Stomach smooth muscle (tissue), 2 donors: ENCODE measurements around the gene BTBD9.

Experiments
- H3K27ac ChIP-seq: one replicate; pipeline ENCODE4 v1.7.0; 2013; ENCODE audit warnings: mild to moderate bottlenecking, low read length, inconsistent platforms
- H3K27me3 ChIP-seq, 2 donors: one replicate each; pipeline ENCODE4 v1.7.0; 2013; ENCODE audit warnings: low read length in 2 of 2; ENCODE audit not compliant: insufficient read depth in 2 of 2, control insufficient read depth in 1 of 2
- H3K36me3 ChIP-seq, 2 donors: one replicate each; pipeline ENCODE4 v1.7.0; 2013; ENCODE audit warnings: low read length in 2 of 2; ENCODE audit not compliant: control insufficient read depth in 2 of 2, insufficient read depth in 2 of 2
- H3K4me1 ChIP-seq: one replicate; pipeline ENCODE4 v1.7.0; 2013; ENCODE audit warnings: low read length; ENCODE audit not compliant: control insufficient read depth, insufficient read depth
- H3K4me3 ChIP-seq, 2 donors: one replicate each; pipeline ENCODE4 v1.7.0; 2013; ENCODE audit warnings: low read length in 2 of 2
- H3K9ac ChIP-seq, 2 donors: one replicate each; pipeline ENCODE4 v1.7.0; 2013; ENCODE audit warnings: low read length in 2 of 2, mild to moderate bottlenecking in 1 of 2
- H3K9me3 ChIP-seq, 2 donors: one replicate each; pipeline ENCODE4 v1.7.0; 2013; ENCODE audit warnings: low read length in 2 of 2; ENCODE audit not compliant: control insufficient read depth in 2 of 2
- donor health status: healthy.
- donor health status: Pancreatic carcinoma.

BTBD9 gene

DNA sequence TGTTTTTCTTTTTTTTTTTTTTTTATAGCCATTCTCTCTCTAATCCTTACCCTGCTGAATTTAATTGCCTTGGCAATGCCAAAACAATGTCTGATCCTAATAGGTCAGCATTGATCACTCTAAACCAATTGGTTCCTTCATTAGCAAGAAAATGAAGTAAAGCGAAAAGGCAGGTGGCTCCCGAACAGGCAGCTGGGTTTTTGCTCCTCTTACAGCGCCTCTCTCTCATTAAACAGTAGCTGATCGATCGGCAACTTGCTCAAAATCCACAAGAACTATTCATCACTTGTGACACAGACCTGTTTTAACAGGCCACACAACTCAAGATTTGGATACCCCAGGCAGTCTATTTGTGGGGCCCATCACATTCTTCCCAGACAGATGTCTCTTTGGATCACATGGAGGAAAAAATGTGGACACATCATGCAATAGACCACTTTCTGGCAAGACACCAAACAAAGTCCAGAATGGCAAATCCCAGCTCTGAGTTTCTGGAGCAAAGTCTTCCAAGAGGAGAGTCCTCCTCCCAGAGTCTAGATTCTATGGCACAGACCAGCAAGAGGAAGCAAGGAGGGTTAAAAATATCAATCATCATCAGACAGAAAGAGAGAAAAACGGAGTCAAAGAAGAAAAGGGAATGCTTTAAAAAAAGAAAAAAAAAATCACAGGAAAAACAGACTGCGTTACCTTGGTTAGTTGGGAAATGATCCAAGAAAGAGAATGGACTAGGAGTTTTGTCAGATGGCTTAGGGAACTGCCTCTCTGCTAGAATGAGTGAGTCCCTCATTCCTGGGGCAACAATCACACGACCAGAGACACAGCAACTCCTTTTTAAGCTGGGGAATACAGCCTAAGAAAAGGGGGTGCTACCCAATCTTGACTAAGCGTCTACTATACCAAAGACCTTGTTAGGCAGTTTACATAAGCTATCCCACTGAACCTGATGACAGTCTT is 247.8 kb downstream of the BTBD9 start:
- no peak overlapping the region for H3K27ac ChIP-seq
- H3K9ac ChIP-seq: no peak overlapping the region
- no peaks in the 10 kb centered on the region for H3K36me3 ChIP-seq
- no peak overlapping the region for H3K4me3 ChIP-seq
- H3K27me3 ChIP-seq: no peaks in the 10 kb centered on the region
- H3K9me3 ChIP-seq: no peaks in the 10 kb centered on the region
- no peaks in the 10 kb centered on the region for H3K4me1 ChIP-seq

DNA sequence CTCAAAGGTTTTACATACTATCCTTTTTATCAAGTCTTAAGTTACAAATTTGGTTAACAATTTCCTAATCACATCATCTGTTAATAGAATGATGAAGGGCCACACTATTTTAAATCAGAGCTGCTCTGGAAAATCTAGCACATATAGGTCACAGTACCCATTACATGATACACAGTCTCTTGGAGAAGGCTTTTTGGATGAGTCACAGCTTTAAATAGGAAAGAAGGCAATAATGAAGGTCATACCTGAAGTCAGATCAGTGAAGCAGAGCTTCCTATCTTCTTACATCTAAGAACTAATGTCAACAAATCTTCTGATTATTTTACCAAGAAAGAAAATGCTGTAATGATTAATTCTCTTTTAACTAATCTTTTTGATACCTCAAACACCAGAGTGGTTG is 248.5 kb downstream of the BTBD9 start:
- H3K27ac ChIP-seq: no peak overlapping the region
- H3K4me3 ChIP-seq: no peak overlapping the region
- no peak overlapping the region for H3K9ac ChIP-seq
- no peaks in the 10 kb centered on the region for H3K27me3 ChIP-seq
- H3K9me3 ChIP-seq: no peaks in the 10 kb centered on the region
- H3K36me3 ChIP-seq: no peaks in the 10 kb centered on the region
- H3K4me1 ChIP-seq: no peaks in the 10 kb centered on the region

- Histone ChIP-seq H3K4me1 (no peaks in the 10 kb centered on the region), H3K9ac (no peak overlapping the region), H3K27me3 (no peaks in the 10 kb centered on the region), H3K36me3 (no peaks in the 10 kb centered on the region), H3K4me3 (no peak overlapping the region), H3K9me3 (no peaks in the 10 kb centered on the region), H3K27ac (no peak overlapping the region)
Observed at GRCh38 chr6:38389875-38390274, 249.9 kb downstream of the BTBD9 start.

DNA sequence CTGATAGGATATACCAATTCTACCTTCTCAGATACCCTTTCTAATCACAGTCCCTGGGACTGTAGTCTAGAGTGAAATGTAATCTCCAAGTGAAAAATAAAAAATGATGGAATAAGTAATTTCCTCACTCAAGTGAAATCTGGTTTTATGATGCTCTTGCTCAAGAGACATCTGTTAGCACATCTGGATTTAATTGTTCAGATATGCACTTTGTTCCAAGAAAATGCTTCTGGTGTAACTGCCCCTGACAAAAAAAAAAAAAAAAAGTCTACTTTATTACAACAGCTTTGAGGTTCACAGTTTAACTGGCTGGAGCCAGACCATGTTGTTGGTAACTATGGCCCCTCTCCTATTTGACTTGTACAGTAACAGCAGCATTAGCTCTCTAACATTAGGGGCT is 251.8 kb downstream of the BTBD9 start:
- Histone ChIP-seq H3K4me3 (no peak overlapping the region), H3K36me3 (no peaks in the 10 kb centered on the region), H3K27ac (no peak overlapping the region), H3K9me3 (no peaks in the 10 kb centered on the region), H3K9ac (no peak overlapping the region), H3K27me3 (no peaks in the 10 kb centered on the region), H3K4me1 (no peaks in the 10 kb centered on the region)

DNA sequence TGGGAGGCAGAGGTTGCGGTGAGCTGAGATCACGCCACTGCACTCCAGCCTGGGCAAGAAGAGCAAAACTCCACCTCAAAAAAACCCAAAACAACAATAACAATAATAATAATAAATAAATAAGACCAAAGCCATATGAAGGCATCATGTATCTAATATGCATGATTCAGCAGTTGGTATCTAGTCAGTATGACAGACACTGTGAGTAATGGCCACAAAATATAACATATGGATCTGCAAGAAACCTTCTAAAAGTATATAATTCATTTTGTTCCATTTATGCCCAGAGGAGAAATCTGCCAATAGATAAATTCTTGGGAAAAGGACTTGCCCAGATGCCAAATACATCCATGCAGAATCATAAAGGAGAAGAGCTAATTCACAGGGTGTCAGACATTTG is 252.3 kb downstream of the BTBD9 start:
- no peak overlapping the region for H3K9ac ChIP-seq
- no peak overlapping the region for H3K4me3 ChIP-seq
- H3K36me3 ChIP-seq: no peaks in the 10 kb centered on the region
- no peaks in the 10 kb centered on the region for H3K9me3 ChIP-seq
- no peak overlapping the region for H3K27ac ChIP-seq
- no peaks in the 10 kb centered on the region for H3K4me1 ChIP-seq
- H3K27me3 ChIP-seq: no peaks in the 10 kb centered on the region

DNA sequence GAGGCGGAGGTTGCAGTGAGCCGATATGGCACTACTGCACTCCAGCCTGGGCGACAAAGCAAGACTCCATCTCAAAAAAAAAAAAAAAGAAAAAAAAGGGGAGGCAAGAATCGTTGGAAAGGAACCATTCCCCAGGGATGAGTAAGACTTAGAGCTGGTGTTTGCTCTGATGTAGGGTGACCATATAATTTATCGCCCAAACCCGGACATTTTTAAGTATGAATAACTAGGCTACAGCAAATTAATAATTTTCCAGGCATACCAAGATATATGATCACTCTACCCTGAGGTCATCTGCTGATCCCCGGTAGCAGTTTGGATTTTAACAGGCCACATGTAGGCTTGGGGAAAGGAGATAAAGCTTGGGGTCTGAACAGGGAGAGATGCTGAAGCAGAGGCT is 260.9 kb downstream of the BTBD9 start:
- no peak overlapping the region for H3K27ac ChIP-seq
- H3K4me3 ChIP-seq: no peak overlapping the region
- no peaks in the 10 kb centered on the region for H3K4me1 ChIP-seq
- no peak overlapping the region for H3K9ac ChIP-seq
- no peaks in the 10 kb centered on the region for H3K9me3 ChIP-seq
- H3K27me3 ChIP-seq: no peaks in the 10 kb centered on the region
- no peaks in the 10 kb centered on the region for H3K36me3 ChIP-seq

GRCh38 chr6:38375937-38376336 is 263.8 kb downstream of the BTBD9 start:
- Histone ChIP-seq H3K4me3 (no peak overlapping the region), H3K4me1 (peaks cover 5% of the 10 kb centered on the region), H3K27ac (no peak overlapping the region), H3K27me3 (no peaks in the 10 kb centered on the region), H3K9ac (no peak overlapping the region), H3K36me3 (no peaks in the 10 kb centered on the region), H3K9me3 (no peaks in the 10 kb centered on the region)

DNA sequence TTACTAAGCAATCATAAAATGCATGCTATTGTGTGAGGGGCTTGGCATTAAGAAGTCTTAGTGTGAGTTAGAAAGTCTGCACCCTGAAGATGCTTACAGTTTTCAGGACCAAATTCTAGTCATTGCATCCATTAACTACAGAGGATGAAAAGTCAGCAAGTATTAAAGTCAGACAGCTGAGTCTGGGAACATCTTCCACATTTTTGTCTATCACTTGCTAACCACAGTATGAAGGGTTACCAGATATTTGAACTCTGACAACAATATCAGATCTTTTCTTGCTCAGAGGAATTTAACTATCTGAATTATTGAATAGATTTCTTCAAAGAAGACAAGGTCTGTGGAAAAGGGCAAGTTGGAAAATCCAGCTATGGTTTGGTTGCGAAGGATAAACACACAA is 264.4 kb downstream of the BTBD9 start:
- H3K27me3 ChIP-seq: no peaks in the 10 kb centered on the region
- H3K36me3 ChIP-seq: no peaks in the 10 kb centered on the region
- H3K9me3 ChIP-seq: no peaks in the 10 kb centered on the region
- H3K4me1 ChIP-seq: peaks cover 8% of the 10 kb centered on the region
- no peak overlapping the region for H3K9ac ChIP-seq
- no peak overlapping the region for H3K4me3 ChIP-seq
- H3K27ac ChIP-seq: no peak overlapping the region

- H3K9me3 ChIP-seq: no peaks in the 10 kb centered on the region
- no peak overlapping the region for H3K9ac ChIP-seq
- H3K4me1 ChIP-seq: peaks cover 8% of the 10 kb centered on the region
- no peaks in the 10 kb centered on the region for H3K36me3 ChIP-seq
- no peak overlapping the region for H3K4me3 ChIP-seq
- H3K27ac ChIP-seq: no peak overlapping the region
- H3K27me3 ChIP-seq: no peaks in the 10 kb centered on the region
Observed at GRCh38 chr6:38371881-38372280, 267.8 kb downstream of the BTBD9 start.

DNA sequence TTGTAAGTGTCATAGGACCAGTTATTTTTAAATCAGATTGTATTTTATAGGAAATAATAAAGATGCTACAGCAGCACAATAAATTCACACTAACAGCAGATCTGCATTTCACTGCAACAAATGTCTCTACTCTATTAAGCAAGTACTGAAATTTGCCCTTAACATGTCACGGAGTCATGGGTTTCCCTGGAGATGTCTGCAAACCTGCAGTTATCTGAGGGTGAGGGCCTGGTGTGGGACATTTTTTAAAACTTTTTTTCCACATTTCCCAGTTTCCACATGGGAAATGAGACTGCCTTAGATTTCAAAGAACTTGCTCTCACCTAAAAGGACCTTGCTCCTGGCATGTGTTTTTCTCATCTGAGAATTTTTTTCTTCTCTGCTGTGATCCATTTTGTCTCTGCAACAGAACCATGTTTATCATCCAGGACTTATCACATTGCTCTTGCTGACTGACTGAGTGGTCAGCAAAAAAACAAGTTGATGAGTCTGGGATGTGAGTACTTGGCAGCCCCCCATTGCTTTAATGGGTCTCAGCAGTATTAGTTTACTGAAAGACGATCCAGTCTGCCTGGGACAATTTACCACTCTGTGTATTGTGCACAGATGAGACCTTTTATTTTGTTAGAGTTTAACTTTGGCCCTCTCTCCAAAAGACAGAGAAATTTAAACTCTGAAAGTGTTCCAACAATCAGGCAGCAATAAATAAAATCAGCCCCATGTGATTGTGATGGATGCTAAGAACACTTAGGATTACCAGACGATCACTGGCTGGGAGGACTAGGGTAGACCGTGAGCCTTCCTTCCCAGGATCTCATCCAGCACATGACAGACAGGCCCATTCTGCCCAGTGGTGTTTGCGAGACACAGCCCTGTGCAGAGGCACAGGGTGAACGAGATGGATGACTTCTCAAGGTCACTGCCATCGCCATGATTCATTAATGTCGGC is 268.8 kb downstream of the BTBD9 start:
- peaks cover 8% of the 10 kb centered on the region for H3K4me1 ChIP-seq
- H3K9me3 ChIP-seq: no peaks in the 10 kb centered on the region
- H3K36me3 ChIP-seq: no peaks in the 10 kb centered on the region
- H3K4me3 ChIP-seq: peak overlapping the region; percentile 2 to 16
- no peak overlapping the region for H3K27ac ChIP-seq
- H3K9ac ChIP-seq: no peak overlapping the region
- no peaks in the 10 kb centered on the region for H3K27me3 ChIP-seq
